ENCODE data around the gene MMUT.
A peak's percentile ranks its signal among the peaks of the same experiment; 100 is the strongest.
"Not testable (repeated sequence)": the region's sequence is repeated elsewhere in the genome, so short reads cannot be mapped to it uniquely, and the experiment has no call there.

The MMUT gene

DNA sequence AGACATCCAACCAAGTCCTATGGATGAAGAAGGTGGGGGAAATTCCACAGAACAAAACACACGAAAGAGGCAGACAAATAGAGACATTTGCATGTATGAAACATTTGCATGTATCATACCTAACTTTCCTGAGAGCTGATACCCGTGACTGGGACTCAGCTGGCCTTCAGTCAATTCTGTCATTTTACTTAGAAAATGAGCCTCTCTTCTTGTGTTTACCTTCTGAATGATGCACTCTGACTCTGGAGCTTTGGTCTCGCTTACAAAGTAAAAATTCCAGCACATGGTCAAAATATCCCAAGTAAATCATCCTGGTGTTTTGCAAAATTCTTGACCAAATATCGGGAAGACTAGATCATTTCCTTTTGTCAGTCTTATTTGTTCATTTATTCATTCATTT lies 46.9 kb downstream of the MMUT start:
- DNase-seq (ENCODE audit: low read depth) = no peak

DNA sequence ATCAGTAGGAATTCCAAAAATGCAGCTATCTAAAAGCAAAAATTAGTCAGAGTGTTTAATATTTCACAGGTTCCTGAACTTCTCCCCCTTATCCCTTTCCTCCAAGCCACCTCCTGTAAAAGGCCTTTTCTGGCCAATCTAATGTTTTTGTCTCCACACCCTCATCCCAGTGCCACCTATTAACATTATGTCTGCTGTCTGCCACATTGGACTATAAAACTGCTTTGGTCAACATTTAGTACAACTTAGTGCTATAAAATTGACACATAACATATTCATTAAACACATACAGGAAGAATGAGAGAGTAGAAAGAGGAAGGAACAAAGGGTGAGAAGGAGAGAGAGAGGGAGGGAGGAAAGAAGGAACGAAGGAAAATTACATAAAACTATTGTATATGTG lies 47.7 kb downstream of the MMUT start:
- DNase-seq (ENCODE audit: low read depth) = no peak

DNA sequence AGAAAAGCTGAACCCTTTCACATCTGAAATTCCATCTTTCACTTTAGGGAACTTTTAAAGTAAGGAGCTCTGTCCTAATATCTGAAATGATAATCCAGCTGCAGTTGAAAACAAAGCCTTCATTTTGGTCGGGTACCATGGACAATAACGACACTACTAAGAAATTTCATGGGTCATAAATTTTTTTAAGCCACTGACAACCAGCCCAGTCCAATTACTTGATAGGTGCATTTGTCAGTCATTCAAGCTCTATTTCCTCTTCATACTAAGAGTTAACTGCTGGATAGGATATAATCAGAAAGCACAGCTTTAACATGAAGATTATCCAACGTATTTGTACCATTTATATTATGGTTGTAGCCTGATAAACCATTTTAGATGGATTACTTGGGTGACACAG lies 52.5 kb downstream of the MMUT start:
- no peak for DNase-seq (ENCODE audit: low read depth)

DNA sequence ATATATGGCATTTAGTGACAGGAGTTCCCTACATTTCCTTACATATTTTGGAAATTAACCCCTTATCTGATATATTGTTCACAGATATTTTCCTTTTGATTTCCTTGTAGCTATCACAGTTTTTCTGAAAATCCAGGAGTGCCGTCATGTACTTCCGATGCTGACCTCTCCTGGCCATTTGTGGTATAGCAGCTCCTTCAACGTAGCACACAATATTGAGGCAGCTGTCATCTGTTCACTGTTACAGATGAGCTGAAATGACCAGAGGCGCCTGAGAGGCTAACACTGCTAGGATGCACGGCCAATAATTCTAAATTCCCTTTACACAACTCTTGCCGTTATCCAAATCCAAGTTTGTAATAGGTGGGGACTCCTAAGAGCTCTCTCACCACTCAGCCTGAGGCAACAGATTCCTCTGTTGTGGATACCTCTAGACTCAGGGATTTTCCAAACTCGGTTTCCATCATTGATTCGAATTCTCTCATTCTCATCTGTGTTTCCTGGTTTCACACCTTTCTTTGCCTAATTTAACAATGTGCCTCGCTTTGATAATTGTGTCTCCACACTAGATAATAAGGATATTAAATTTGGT lies 53.0 kb downstream of the MMUT start:
- peak; percentile 26 for DNase-seq (ENCODE audit: low read depth)

DNA sequence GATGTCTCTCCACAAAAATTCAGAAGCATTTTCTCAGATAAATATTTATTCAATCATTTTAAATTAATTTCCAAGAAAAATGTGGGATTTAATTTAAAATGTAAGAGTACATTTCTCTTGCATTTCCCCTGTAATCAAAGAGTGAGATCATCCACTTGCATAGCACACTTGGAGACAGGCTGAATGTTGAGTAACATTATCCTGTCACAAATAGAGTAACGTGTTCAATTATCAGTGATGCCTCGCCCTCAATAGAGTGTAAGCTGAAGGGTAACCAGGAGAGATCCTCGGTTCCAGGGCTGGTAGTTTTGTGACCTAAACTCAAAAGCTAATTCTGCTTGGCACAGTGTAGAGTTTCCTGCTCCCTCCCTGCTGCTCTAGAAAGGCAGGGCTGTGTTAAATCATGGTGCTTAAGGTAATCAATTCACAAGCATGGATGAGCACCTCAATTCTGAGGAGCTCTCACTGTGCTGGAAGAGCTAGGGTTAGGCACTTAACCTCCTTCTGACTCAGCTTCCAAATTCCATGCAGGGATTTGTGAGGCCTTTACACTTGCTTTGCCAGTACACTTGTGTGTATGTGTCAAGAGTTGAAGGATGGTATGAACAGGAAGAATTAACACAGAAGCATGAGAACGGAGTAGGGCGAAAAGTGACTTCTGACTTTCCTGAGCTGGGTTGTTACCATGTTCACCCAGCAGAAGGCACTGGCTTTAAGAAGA lies 56.6 kb downstream of the MMUT start:
- DNase-seq (ENCODE audit: low read depth) = no peak

DNA sequence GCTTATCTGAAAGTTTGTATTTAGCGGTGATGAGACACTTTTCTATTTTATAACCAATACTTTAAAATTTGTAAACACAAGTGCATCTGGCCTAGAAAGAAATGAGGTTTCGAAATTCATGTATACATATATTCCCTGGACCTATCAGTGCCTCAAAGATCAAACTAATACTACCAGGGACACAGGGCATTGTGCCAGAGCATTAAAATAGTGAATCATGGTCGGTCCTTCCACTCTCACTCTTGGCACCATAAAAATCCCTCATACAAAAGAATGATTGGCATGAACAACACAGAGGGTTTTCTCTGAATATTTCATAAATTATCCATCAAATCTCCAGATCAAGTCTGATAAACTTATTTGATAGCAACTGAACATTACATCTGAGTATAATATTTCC lies 62.0 kb downstream of the MMUT start:
- no peak for DNase-seq (ENCODE audit: low read depth)

DNA sequence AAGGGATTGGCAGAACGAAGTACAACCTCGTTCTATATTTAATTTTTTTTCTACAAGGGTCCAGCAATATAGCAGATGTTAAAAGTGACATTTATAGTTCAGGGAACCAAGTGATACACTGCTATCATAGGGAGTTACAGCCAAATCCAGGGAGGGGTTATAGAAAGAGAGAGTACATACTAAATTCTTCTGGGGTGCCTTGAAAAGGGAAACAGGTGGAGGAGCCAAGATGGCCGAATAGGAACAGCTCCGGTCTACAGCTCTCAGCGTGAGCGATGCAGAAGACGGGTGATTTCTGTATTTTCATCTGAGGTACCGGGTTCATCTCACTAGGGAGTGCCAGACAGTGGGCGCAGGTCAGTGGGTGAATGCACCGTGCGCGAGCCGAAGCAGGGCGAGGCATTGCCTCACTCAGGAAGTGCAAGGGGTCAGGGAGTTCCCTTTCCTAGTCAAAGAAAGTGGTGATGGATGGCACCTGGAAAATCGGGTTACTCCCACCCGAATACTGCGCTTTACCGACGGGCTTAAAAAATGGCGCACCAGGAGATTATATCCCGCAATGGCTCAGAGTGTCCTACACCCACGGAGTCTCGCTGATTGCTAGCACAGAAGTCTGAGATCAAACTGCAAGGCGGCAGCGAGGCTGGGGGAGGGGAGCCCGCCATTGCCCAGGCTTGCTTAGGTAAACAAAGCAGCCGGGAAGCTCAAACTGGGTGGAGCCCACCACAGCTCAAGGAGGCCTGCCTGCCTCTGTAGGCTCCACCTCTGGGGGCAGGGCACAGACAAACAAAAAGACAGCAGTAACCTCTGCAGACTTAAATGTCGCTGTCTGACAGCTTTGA lies 76.2 kb downstream of the MMUT start:
- DNase-seq (ENCODE audit: low read depth) = not testable (repeated sequence)

DNA sequence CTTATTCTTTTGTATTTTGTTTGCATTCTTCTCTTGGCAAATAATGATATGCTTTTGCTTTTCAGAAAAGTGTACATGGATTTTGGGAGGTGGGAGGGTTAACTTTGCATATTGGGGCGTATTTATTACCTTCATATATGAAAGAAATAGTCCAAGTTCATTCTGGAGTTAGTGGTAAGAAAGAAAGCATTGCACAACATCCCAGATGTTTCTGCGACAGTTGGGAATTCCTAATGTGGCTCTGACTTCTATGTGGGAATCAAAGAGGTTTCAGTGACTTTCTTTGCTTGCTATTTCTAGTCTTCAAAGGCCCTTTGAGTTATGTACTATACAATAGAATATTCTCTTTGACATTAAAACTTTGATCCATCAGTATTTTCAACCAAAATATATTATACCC lies 78.1 kb downstream of the MMUT start:
- DNase-seq (ENCODE audit: low read depth) = no peak

Data from stimulated activated CD4-positive, alpha-beta T cell treated with anti-CD3 and anti-CD28 coated beads, Interleukin-2, amount 100 ng/mL, for 4 hours (primary cell).